OCI-LY3 (cell line): Measurements from ENCODE around the gene F8.

Experiments
- H2AFZ ChIP-seq: fragments of 200-600, 300-600 bp; shearing (Covaris generic); 2 replicates; pipeline ENCODE4 v1.6.0; 2014; ENCODE audit warnings: antibody characterized with exemption, low read depth, low read length
- H3K27ac ChIP-seq: fragments of 200-600, 300-600 bp; sonication (generic); 2 replicates; pipeline ENCODE4 v1.5.1; 2014; ENCODE audit warnings: mild to moderate bottlenecking, low read length, moderate library complexity, mixed read lengths
- H3K27me3 ChIP-seq: fragments of 200-600, 300-600 bp; sonication (generic); 2 replicates; pipeline ENCODE4 v1.6.1; 2014; ENCODE audit warnings: low read depth, low read length, mixed read lengths
- H3K36me3 ChIP-seq: fragments of 200-600, 300-600 bp; sonication (generic); replicated peaks from 2 replicates; pipeline ENCODE3; 2014; ENCODE audit warnings: low read depth, low read length, mixed read lengths
- H3K4me1 ChIP-seq: fragments of 300-600, 200-600 bp; sonication (generic); 2 replicates; pipeline ENCODE4 v1.6.1; 2014; ENCODE audit warnings: low read length, mixed read lengths
- H3K4me2 ChIP-seq: fragments of 200-600, 300-600 bp; sonication (generic); 2 replicates; pipeline ENCODE4 v1.6.1; 2014; ENCODE audit warnings: low read length, mixed read lengths
- H3K4me3 ChIP-seq: fragments of 300-600, 200-600 bp; sonication (generic); 2 replicates; pipeline ENCODE4 v1.5.1; 2014; ENCODE audit warnings: antibody characterized with exemption, mild to moderate bottlenecking, low read length, moderate library complexity
- H3K79me2 ChIP-seq: fragments of 300-600, 200-600 bp; shearing (Covaris generic); 2 replicates; pipeline ENCODE4 v1.6.1; 2014; ENCODE audit warnings: mild to moderate bottlenecking, low read length, mixed read lengths
- H3K9ac ChIP-seq: fragments of 300-600, 200-600 bp; shearing (Covaris generic); 2 replicates; pipeline ENCODE4 v1.6.0; 2014; ENCODE audit warnings: mild to moderate bottlenecking, low read length, moderate library complexity
- H3K9me3 ChIP-seq: fragments of 200-600, 300-600 bp; shearing (Covaris generic); 2 replicates; pipeline ENCODE4 v1.6.1; 2014; ENCODE audit warnings: low read length, mixed read lengths; ENCODE audit not compliant: insufficient read depth
- H4K20me1 ChIP-seq: fragments of 200-600, 300-600 bp; sonication (generic); 2 replicates; pipeline ENCODE4 v1.6.1; 2016; ENCODE audit warnings: low read length, mixed read lengths; ENCODE audit not compliant: insufficient read depth
- CTCF ChIP-seq: fragments of 200-600, 300-600 bp; sonication (generic); IDR thresholded peaks from 2 replicates; pipeline ENCODE4 v1.5.1; 2014; ENCODE audit warnings: antibody characterized with exemption, low read length, low read depth
- EZH2phosphoT487 ChIP-seq: fragments of 200-600 bp; shearing (Covaris generic); IDR thresholded peaks from 2 replicates; pipeline ENCODE4 v1.6.1; 2018; ENCODE audit warnings: antibody characterized with exemption, mixed run types, low read depth

The F8 gene

GRCh38 chrX:155061760-155062159 is 39.2 kb upstream of the F8 start:
- Histone ChIP-seq H3K9me3 (no peaks in the 10 kb centered on the region), H4K20me1 (no peaks in the 10 kb centered on the region), H3K4me2 (no peak overlapping the region), H3K27me3 (no peaks in the 10 kb centered on the region), H3K4me1 (no peaks in the 10 kb centered on the region; the same call in 1 of the 2 replicates), H3K79me2 (peaks cover under 1% of the 10 kb centered on the region; the same call in 1 of the 2 replicates), H3K9ac (no peak overlapping the region), H3K27ac (no peak overlapping the region), H3K4me3 (no peak overlapping the region), H3K36me3 (no peaks in the 10 kb centered on the region), H2AFZ (no peak overlapping the region)
- TF ChIP-seq CTCF (no peak), EZH2phosphoT487 (no peak)

- Histone ChIP-seq H3K9me3 (no peaks in the 10 kb centered on the region), H3K27ac (no peak overlapping the region), H4K20me1 (no peaks in the 10 kb centered on the region), H3K4me1 (no peaks in the 10 kb centered on the region; the same call in 1 of the 2 replicates), H3K4me2 (peak overlapping the region; percentile 67), H3K27me3 (no peaks in the 10 kb centered on the region), H2AFZ (no peak overlapping the region), H3K4me3 (peak overlapping the region; percentile 38), H3K36me3 (no peaks in the 10 kb centered on the region), H3K79me2 (no peaks in the 10 kb centered on the region), H3K9ac (no peak overlapping the region)
- TF ChIP-seq EZH2phosphoT487 (no peak), CTCF (peak; percentile 74)
These were observed 34.6 kb upstream of the F8 start for GRCh38 chrX:155056877-155057792.

GRCh38 chrX:155056471-155056870 is 33.9 kb upstream of the F8 start:
- Histone ChIP-seq H3K27ac (no peak overlapping the region), H3K36me3 (no peaks in the 10 kb centered on the region), H3K4me3 (no peak overlapping the region), H2AFZ (no peak overlapping the region), H4K20me1 (no peaks in the 10 kb centered on the region), H3K9me3 (no peaks in the 10 kb centered on the region), H3K9ac (no peak overlapping the region), H3K79me2 (no peaks in the 10 kb centered on the region), H3K4me1 (no peaks in the 10 kb centered on the region; the same call in 1 of the 2 replicates), H3K4me2 (no peak overlapping the region), H3K27me3 (no peaks in the 10 kb centered on the region)
- TF ChIP-seq EZH2phosphoT487 (no peak), CTCF (no peak)

- H3K4me1 ChIP-seq = no peaks in the 10 kb centered on the region; the same call in 1 of the 2 replicates
- H3K4me2 ChIP-seq = no peak overlapping the region
- no peak overlapping the region for H3K4me3 ChIP-seq
- H3K9me3 ChIP-seq = no peaks in the 10 kb centered on the region
- no peaks in the 10 kb centered on the region for H4K20me1 ChIP-seq
- no peak overlapping the region for H3K9ac ChIP-seq
- H3K36me3 ChIP-seq = no peaks in the 10 kb centered on the region
- no peak overlapping the region for H2AFZ ChIP-seq
- no peaks in the 10 kb centered on the region for H3K79me2 ChIP-seq
- H3K27me3 ChIP-seq = no peaks in the 10 kb centered on the region
- H3K27ac ChIP-seq = no peak overlapping the region
- TF ChIP-seq CTCF = no peak
- no peak for TF ChIP-seq EZH2phosphoT487
These were observed 33.0 kb upstream of the F8 start for GRCh38 chrX:155055494-155055893.
